Vagina (tissue), 2 donors: ENCODE data around the gene ALDH3B1.

Experiments used
- CTCF ChIP-seq, 3 experiments: fragments of 450-650 bp in 2 of 3; fragments of 200-600 bp in 1 of 3; sonication (generic) in 1 of 3; IDR thresholded peaks; one replicate each; pipeline ENCODE4 v1.5.1; 2017 to 2019; ENCODE audit warnings: antibody characterized with exemption in 3 of 3, mild to moderate bottlenecking in 2 of 3, moderate library complexity in 2 of 3
- POLR2AphosphoS5 ChIP-seq, 2 donors: sonication (generic); formaldehyde crosslinking; IDR thresholded peaks; one replicate each; pipeline ENCODE4 v1.9.0; 2017; ENCODE audit warnings: antibody characterized with exemption in 2 of 2, mild to moderate bottlenecking in 2 of 2, low read depth in 1 of 2; ENCODE audit not compliant: insufficient read depth in 1 of 2

GRCh38 chr11:68015467-68015866 is 5.3 kb downstream of the ALDH3B1 start:
- no peak for TF ChIP-seq POLR2AphosphoS5 (IDR thresholded peaks at IDR 0.05; ENCODE audit: insufficient read depth in 1 of 2, low read depth in 1 of 2)
- no peak for TF ChIP-seq CTCF (IDR thresholded peaks at IDR 0.05)
